HG02884 (cell line): ENCODE results near the gene C20orf204.
"Not testable (repeated sequence)": the region's sequence is repeated elsewhere in the genome, so short reads cannot be mapped to it uniquely, and the experiment has no call there.

Experiments used
- ATAC-seq: cut with Tn5 transposase; IDR thresholded peaks from one replicate; pipeline ENCODE4 v1.9.1; 2021; ENCODE audit warnings: mild to moderate bottlenecking, moderate library complexity; ENCODE audit not compliant: unreplicated experiment

The C20orf204 gene, protein sequence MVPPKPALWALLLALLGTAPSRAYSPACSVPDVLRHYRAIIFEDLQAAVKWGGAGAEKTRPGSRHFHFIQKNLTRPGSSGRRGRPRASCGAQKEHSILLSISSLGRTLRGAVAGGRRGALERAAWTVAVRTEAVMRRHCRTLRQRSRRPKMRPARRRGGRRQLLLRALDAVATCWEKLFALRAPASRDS

GRCh38 chr20:64035933-64036345 lies at the start of gene C20orf204:
TSS of gene C20orf204 (plus strand) at chr20:64036182. CDS start at chr20:64036324, 142 bp downstream.
- ATAC-seq: no peak

GRCh38 chr20:64000906-64001305 lies 35.1 kb upstream of the C20orf204 start:
- no peak for ATAC-seq

DNA sequence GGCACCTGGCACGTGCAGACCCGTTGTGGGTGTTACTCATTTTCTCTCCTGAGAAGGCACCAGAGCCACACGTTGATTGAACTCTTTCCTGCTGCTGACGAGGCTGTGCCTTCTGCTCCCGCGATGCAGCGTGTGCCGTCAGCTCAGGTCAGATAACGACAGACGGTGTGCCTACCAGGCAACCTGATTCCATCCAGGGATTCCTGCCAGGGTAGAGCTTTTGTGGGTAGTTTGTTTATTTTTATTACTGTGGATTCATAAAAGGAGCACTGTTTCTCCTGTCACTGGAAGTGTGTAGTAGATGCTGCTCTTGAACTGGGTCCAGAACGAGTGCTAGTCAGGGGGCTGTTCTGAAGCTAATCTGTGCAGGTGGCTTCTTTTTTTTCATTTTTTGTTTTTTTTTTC lies 34.4 kb upstream of the C20orf204 start:
- no peak for ATAC-seq

DNA sequence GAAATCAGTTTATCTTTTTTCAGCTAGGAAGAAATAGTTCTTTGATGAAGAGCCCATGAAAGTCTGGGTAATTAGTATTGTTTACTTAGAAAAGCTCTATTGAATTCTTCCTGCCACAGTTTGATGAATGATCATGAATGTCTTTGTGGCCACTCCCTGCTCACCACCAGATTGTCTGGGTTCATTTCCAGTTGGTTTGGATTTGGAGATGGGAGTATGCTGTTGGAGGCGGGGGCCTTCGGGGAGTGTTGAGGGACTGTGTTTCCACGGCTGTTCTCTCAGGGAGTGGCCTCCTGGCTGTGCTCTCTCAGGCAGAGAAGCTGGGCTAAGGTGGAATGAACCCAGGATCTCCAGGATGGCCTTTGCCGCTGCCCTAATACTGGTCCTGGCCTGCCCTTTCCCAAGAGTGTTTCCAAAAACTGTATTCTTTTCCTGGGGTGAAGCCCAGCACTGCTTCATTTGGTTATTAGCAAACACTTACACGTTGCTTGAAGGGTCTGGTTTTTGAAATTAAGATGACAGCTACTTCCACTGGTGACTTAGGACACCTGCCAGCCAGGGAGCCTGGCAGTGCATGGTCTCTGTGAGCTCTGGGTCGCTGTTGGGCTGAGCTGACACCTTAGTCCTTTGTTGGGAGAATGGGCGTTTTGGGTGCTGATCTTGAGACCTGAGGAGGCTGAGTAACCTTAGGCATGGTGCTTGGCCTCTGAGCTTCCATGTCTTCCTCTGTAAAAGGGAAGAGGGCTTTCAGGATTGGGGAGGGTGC lies 31.8 kb upstream of the C20orf204 start:
- no peak for ATAC-seq

- ATAC-seq: no peak
These were observed 30.6 kb upstream of the C20orf204 start for GRCh38 chr20:64005394-64005793.

GRCh38 chr20:64006490-64006889 lies 29.5 kb upstream of the C20orf204 start:
- ATAC-seq: no peak

DNA sequence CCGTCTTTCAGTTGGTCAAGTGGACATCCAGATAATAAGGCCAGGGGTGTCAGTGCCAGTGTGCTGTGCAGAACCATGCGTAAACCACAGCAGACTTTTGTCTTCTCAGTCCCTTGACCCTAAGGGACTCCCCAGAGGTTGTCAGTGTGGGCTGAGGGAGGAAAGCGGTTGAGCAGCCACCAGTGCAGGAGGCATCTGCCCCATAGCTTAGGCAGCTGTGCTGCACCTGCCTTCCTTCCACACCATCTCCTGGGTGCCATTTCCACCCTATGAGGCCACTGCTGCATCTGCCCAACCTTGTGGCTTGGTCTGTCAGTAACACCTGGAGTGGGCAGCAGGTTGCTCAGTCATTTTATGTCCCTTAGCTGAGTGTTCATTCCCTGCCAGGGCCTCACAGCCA lies 29.1 kb upstream of the C20orf204 start:
- no peak for ATAC-seq

DNA sequence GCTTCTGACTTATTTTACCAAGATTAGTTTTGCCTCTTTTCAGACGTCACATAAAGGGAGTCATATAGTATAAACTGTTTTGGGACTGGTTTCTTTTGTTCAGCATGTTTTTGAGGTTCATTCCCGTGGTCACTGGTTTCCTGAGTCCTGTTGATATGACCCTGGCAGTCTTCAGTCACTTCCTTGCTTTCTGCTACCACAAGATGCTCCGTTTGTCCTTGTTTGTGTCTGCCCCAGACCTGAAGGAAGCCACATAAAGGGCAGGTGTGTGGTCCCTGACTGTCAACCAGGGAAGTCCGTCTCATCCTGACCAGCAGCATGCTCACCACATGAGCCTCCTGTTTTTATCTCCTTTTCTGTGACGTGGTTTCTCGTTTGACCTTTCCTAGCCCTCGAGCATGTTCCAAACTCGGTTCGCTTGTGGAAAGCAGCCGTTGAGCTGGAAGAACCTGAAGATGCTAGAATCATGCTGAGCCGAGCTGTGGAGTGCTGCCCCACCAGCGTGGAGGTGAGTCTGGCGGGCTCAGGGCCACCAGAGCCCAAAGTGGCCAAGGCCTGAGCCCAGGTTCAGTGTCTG lies 26.1 kb upstream of the C20orf204 start:
- no peak for ATAC-seq

GRCh38 chr20:64010711-64011237 lies 25.2 kb upstream of the C20orf204 start:
- no peak for ATAC-seq

GRCh38 chr20:64011366-64011779 lies 24.6 kb upstream of the C20orf204 start:
- no peak for ATAC-seq

DNA sequence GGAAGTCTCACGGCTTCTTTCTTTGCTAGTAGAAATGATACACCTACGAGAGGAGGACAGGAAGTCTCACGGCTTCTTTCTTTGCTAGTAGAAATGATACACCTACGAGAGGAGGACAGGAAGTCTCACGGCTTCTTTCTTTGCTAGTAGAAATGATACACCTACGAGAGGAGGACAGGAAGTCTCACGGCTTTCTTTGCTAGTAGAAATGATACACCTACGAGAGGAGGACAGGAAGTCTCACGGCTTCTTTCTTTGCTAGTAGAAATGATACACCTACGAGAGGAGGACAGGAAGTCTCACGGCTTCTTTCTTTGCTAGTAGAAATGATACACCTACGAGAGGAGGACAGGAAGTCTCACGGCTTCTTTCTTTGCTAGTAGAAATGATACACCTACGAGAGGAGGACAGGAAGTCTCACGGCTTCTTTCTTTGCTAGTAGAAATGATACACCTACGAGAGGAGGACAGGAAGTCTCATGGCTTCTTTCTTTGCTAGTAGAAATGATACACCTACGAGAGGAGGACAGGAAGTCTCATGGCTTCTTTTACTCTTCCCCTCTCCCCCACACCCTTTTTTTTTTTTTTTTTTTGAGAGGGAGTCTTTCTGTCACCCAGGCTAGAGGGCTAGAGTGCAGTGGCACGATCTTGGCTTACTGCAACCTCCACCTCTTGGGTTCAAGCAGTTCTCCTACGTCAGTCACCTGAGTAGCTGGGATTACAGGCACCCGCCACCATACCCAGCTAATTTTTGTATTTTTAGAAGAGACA lies 23.4 kb upstream of the C20orf204 start:
- ATAC-seq: not testable (repeated sequence)

- ATAC-seq: no peak
These were observed 20.3 kb upstream of the C20orf204 start for GRCh38 chr20:64015635-64016034.

DNA sequence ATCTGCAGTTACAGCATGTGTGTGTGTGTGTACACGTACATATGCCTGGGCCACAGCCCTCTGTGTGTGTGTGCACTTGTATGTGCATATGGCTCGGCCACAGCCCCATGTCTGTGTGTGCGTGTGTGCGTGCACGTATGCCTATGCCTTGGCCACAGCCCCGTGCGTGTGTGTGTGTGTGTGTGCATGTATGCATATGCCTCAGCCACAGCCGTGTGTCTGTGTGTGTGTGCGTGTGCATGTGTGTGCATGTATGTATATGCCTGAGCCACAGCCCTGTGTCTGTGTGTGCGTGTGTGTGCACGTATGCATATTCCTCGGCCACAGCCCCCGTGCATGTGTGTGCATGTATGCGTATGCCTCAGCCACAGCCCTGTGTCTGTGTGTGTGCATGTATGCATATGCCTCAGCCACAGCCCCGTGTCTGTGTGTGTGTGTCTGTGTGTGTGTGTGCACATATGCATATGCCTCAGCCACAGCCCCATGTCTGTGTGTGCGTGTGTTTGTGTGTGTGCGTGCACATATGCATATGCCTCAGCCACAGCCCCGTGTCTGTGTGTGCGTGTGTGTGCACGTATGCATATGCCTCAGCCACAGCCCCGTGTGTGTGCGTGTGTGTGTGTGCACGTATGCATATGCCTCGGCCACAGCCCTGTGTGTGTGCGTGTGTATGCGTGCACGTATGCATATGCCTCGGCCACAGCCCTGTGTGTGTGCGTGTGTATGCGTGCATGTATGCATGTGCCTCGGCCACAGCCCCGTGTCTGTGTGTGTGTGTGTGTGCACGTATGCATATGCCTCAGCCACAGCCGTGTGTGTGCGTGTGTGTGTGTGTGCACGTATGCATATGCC lies 14.6 kb upstream of the C20orf204 start:
- no peak for ATAC-seq

- ATAC-seq: no peak
These were observed 13.2 kb upstream of the C20orf204 start for GRCh38 chr20:64022671-64023360.

GRCh38 chr20:64023361-64024140 lies 12.4 kb upstream of the C20orf204 start:
- no peak for ATAC-seq

DNA sequence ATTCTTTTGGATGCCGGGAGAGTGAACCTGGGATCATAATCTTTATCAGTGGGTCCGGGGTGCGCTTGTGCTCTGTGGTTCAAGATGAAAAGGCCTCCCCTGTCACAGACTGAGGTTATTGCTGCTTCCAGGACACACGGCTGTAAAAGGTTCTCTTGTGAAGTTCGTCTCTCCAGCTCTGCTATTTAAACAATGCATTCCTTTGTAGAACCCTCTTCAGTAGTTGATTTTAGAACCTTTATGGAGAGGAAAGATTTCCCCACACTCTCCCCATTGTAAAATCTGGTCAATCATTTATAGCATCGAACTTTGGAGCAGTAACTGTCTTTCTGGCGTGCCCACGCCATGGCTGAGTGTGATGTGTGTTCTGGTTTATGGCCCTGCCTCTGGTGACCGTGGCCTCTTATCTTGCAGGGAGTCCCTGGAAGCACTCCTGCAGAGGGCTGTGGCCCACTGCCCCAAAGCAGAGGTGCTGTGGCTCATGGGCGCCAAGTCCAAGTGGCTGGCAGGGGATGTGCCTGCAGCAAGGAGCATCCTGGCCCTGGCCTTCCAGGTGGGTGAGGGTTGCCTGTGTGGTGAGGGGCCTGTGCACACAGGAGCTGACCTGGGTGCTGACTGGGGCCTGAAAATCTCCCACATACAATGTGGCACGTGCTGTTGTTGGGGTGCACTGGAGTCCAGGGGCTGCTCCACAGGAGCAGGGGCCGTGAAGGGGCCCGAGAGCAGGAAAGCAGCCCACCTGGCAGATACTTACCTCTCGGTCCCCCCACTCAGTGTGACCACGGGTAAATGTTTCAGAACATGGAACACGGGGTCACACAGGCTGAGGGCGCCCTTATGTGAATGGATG lies 11.6 kb upstream of the C20orf204 start:
- no peak for ATAC-seq

DNA sequence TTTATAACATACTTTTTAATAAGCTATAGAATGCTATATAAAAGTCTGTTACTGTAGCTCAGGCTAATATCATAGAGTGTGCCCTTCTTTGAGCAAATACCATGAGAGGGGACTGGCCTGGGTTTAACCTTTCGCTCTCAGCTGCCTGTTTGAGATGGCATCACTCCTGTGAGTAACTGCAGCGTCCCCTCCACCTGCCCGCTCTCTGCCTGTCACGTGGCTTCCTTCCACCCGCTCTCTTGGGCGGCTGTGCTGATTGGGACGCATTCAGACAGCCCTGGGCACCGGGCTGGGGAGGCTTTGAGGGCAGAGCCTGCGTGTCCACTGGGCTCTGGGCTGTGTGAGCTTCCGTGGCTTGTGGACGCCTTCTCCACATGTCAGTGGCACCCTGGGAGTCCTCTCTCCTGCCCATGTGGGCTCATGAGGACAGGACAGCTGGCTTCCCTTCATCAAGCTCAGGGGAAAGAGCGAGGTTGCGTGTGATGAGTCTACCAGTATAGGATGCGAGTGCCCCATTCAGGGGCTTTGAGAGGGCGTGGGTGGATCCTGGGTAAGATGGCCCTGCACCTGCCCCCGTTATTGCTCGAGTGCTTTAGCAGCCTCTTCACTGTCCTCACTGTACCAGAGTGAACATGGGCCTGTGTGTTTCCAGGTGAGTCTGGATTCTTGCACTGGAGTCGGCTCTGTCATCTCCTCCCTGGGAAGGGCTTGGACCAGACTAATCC lies 10.7 kb upstream of the C20orf204 start:
- ATAC-seq: no peak
